NCI-H1048 (cell line): ENCODE results near the gene PCDH7.

Experiments
- DNase-seq: peaks from one replicate; lab custom pipeline; 2025; lab: John Stamatoyannopoulos, UW

PCDH7 gene

GRCh38 chr4:30720021-30720660, at the start of gene PCDH7:
Gene PCDH7, plus strand, starts transcription at chr4:30720369. Its CDS starts 1,054 bp downstream, at chr4:30721423.
- no peak for DNase-seq

DNA sequence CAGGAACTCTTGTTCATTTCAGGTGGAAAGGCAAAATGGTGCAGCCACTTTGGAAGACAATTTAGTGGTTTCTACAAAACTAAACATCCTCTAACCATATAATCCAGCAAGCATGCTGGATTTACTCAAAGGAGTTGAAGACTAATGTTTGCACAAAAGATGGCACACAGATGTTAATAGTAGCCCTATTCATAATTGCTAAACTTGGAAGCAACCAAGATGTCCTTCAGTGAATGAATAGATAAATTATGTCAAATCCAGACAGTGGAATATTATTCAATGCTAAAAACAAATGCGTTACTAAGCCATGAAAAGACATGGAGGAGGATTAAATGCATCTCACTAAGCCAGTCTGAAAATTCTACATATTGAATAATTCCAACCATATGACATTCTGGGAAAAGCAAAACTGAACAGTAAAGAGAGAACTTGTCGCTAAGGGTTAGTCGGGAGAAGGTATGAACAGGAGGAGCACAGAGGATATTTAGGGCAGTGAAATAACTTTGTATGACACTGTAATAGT, 48.2 kb upstream of the PCDH7 start:
- no peak for DNase-seq

GRCh38 chr4:30696191-30696590, 24.0 kb upstream of the PCDH7 start:
- DNase-seq = no peak

GRCh38 chr4:30714408-30715031, 5.6 kb upstream of the PCDH7 start:
- DNase-seq = no peak

- DNase-seq = no peak
Observed at GRCh38 chr4:30716158-30716557, 4.0 kb upstream of the PCDH7 start.

DNA sequence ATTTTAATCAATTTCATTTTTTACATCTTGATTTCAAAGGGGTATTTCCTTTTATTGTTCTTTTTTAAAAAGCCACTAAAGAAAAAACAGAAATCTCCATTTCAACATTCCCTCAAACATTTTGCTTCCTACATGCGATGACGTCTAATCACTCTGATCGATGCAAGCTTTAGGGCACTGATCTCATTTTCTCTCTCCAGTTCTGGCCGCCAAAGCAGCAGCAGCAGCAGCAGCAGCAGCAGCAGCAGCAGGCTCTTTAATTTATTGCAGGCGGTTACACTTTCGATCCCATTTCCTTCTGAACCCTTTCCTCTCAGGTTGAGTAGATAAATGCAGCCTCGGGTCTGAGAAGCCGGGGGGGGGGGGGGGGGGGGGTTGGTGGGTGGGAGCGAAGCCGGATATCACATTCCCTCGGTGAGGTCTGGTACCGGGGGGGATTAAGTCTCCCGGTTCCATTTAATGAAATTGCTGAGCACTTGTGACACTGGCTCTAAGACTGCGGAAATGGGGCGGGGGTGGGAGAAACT, 3.4 kb upstream of the PCDH7 start:
- no peak for DNase-seq

DNA sequence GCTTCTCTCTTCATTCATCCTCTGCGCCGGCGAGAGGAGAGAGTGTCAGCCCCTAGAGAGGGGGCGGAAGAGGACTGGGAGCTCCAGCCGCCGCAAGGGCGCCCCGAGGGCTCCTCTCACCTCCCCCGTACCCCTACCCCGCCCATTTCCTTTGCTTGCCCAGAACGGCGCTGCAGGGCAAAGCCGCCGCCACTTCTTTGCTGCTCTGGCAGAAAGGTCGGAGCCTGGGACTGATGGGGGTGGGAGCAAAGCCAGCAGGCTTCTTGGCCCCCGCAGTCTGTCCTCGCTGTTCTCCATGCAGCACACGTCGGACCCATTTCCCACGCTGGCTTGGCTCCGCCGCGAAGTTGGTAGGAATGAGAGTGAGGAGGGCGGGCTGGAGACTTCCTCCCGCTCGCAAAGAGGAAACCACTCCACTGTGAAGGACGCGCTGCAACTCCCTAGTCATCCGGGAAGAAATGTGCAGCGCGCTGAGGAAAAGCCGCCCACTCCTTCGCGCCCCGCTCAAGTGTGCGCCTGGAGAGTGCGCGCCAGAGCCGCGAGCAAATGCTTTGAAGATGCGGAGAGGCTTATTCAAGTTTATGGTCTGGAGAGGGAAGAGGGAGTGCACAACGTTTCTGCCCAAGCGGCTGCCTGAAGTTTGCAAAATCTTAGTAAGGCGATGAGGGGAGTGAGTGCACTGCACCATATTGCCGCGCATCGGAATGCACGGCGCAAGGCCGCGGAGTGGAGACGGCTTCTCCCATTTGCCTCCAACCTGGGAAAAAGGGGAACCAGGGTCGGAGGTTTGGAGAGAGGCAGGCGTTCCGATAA, 2.8 kb upstream of the PCDH7 start:
- no peak for DNase-seq

- DNase-seq = no peak
Observed at GRCh38 chr4:30718021-30718542, 2.1 kb upstream of the PCDH7 start.

DNA sequence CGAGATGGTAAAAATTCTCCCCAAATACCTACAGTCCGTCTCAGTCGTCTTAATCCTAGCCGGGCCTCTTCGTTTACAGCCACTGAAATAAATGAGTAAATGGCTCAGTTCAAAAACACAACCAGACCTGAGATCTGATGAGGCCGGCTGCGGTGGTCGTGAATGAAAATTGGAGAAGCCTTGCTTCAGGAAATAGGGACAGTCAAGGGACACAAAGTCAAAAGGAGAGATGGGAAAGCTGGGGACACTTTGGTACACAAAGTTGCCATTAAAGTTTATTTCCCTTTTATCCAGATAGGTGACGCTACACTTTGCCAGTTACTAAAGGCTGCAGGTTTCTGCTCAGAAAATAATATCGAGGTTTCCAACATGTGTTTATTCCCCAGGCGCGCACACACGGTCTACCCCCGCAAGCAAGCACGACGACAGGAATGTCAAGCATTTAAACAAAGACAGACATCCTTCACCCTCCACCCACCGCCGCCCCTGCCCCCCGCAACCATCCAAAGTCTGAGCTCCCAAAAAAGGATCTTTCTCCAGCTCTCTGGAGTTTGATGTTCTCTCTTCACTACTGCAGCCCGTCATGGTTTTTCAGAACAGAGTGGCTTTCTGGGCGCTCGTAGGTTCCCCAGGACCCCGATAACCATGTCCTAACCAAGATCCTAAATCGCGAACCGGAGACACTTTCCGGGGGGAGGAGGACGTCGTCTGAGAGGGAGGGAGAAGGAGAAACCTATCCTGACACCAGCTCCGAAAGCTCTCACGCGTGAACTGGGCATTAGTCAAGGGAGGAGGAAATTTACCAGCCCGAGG, 1.3 kb upstream of the PCDH7 start:
- DNase-seq = no peak

GRCh38 chr4:30719454-30720020, 632 bp upstream of the PCDH7 start:
- no peak for DNase-seq

DNA sequence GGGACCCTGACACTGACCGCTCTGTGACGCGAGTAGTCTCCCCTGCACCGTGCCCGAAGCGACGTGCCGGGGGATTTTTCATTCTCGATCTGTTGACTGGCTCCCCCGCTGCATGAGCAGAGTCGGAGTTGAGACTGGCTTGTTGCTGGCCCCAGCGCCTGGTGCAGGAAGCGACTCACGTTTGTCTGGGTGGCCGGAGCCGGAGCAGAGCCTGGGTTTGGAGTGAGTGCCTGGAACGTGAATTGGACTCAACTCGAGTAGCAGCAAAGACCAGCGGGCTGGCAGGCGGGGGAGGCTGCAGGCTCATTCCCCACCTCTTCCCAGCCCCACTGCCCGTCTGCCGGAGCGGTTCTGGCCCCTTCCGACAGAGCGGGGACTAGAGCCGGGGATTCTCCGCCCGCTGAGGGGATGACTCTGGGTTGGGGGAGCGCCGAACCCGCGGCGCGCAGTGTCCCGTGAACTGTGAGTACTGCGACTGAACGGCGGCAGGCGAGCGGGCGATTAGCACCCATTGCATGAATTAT, 554 bp downstream of the PCDH7 start:
- DNase-seq = no peak

- no peak for DNase-seq
Observed at GRCh38 chr4:30721185-30722091, 1.3 kb downstream of the PCDH7 start.

DNA sequence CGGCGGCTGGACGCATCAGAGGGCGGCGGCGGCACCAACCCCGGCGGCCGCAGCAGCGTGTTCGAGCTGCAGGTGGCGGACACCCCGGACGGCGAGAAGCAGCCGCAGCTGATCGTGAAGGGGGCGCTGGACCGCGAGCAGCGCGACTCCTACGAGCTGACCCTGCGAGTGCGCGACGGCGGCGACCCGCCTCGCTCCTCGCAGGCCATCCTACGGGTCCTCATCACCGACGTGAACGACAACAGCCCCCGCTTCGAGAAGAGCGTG, 1.9 kb downstream of the PCDH7 start:
- DNase-seq = no peak

DNA sequence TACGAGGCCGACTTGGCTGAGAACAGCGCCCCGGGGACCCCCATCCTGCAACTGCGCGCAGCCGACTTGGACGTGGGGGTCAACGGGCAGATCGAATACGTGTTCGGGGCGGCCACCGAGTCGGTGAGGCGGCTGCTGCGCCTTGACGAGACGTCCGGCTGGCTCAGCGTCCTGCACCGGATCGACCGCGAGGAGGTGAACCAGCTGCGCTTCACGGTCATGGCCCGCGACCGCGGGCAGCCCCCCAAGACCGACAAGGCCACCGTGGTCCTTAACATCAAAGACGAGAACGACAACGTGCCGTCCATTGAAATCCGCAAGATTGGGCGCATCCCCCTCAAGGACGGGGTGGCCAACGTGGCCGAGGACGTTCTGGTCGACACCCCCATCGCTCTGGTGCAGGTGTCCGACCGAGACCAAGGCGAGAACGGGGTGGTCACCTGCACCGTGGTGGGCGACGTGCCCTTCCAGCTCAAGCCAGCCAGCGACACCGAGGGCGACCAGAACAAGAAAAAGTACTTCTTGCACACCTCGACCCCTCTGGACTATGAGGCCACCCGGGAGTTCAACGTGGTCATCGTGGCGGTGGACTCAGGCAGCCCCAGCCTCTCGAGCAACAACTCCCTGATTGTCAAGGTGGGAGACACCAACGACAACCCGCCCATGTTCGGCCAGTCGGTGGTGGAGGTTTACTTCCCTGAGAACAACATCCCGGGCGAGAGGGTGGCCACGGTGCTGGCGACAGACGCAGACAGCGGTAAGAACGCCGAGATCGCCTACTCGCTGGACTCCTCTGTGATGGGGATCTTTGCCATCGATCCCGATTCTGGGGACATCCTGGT, 2.4 kb downstream of the PCDH7 start:
- no peak for DNase-seq

- no peak for DNase-seq
Observed at GRCh38 chr4:30723201-30723955, 3.2 kb downstream of the PCDH7 start.

DNA sequence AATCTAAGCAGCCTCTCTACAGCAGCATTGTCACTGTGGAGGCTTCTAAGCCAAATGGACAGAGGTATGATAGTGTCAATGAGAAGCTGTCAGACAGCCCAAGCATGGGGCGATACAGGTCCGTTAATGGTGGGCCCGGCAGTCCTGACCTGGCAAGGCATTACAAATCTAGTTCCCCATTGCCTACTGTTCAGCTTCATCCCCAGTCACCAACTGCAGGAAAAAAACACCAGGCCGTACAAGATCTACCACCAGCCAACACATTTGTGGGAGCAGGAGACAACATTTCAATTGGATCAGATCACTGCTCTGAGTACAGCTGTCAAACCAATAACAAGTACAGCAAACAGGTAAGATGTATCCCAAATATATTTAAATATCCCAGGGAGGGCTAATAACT, 4.1 kb downstream of the PCDH7 start:
- no peak for DNase-seq

DNA sequence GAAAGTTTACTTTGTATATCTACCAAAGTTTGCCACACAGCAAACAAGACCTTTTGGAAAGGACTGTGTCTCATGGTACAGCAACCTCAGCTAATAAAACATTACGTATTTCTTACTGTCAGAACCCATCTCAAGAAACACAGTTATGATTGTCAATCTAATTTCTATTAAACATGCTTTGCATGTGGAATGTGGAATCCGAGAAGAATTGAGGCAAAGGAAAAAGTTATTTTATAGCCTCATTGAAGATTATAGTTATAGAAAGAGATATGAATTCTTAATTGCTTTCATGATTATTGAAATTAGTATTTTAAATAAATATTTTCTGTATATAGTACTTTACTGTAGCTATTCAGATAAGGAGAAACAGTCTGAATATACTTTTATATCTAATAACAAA, 5.4 kb downstream of the PCDH7 start:
- DNase-seq = no peak

- no peak for DNase-seq
Observed at GRCh38 chr4:30726090-30726675, 6.0 kb downstream of the PCDH7 start.
